HFFc6 (cell line): ENCODE results near the gene UQCRHL. TPM values are rescaled to one million over a fixed set of nuclear protein-coding genes. Genes with fewer than 3 reads are reported as not detected.
A peak's percentile ranks its signal among the peaks of the same experiment; 100 is the strongest.
"Not testable (repeated sequence)": the region's sequence is repeated elsewhere in the genome, so short reads cannot be mapped to it uniquely, and the experiment has no call there.

ENCODE experiments used
- DNase-seq: peaks from one replicate; pipeline ENCODE4 v3.0.0-alpha.2; 2018
- H3K27ac Mint-ChIP-seq: 2 replicates; pipeline ENCODE4 v1.8.0; 2020; ENCODE audit warnings: mild to moderate bottlenecking, mixed read lengths
- H3K27me3 Mint-ChIP-seq: 2 replicates; pipeline ENCODE4 v1.8.0; 2021; ENCODE audit warnings: mild to moderate bottlenecking, moderate library complexity, mixed read lengths; ENCODE audit not compliant: insufficient read depth
- H3K36me3 Mint-ChIP-seq: 2 replicates; pipeline ENCODE4 v1.8.0; 2021; ENCODE audit warnings: low read depth, mixed read lengths
- H3K4me1 Mint-ChIP-seq: 2 replicates; pipeline ENCODE4 v1.8.0; 2020; ENCODE audit warnings: low read depth, mixed read lengths
- H3K4me3 Mint-ChIP-seq: 2 replicates; pipeline ENCODE4 v1.8.0; 2020; ENCODE audit warnings: mild to moderate bottlenecking, moderate library complexity, mixed read lengths
- H3K9me3 Mint-ChIP-seq: 2 replicates; pipeline ENCODE4 v1.8.0; 2020; ENCODE audit warnings: mild to moderate bottlenecking, mixed read lengths
- CTCF ChIP-seq: fragments of 200-600 bp; sonication (generic); IDR thresholded peaks from 2 replicates; pipeline ENCODE4 v1.5.0; 2021; ENCODE audit warnings: antibody characterized with exemption, mild to moderate bottlenecking
- total RNA-seq, 6 experiments: library from RNA; stranded (reverse); fragmentation: NEBNext Ultra II Directional; extraction: Animal tissue kit (Norgen Biotek cat#: 25700); gene quantifications; 2 replicates in 1 of 6; 3 replicates in 5 of 6; pipeline ENCODE4 v1.2.3, GENCODE V29; 2021

UQCRHL gene
- total RNA-seq, 6 experiments from 2014 or later: 0.75 to 1.8 (median 1.5) TPM

GRCh38 chr1:15836772-15837669 lies 29.6 kb upstream of the UQCRHL start:
- Mint-ChIP-seq H3K27ac (peak overlapping the region; percentile 59), H3K27me3 (peaks cover 1% of the 10 kb centered on the region; the same call in 1 of the 2 replicates), H3K4me3 (no peak overlapping the region), H3K4me1 (peaks cover 18% of the 10 kb centered on the region), H3K9me3 (no peaks in the 10 kb centered on the region), H3K36me3 (peaks cover 1% of the 10 kb centered on the region)
- no peak for TF ChIP-seq CTCF
- DNase-seq: no peak

- peak overlapping the region; percentile 98 for H3K27ac Mint-ChIP-seq
- peaks cover 24% of the 10 kb centered on the region for H3K4me1 Mint-ChIP-seq
- not testable (repeated sequence) for H3K9me3 Mint-ChIP-seq, H3K27me3 Mint-ChIP-seq, DNase-seq, H3K36me3 Mint-ChIP-seq
- H3K4me3 Mint-ChIP-seq: peak overlapping the region; percentile 98
Observed at GRCh38 chr1:15836511-15836771, 29.0 kb upstream of the UQCRHL start.

- H3K36me3 Mint-ChIP-seq: peaks cover 7% of the 10 kb centered on the region
- TF ChIP-seq CTCF: no peak
- H3K27me3 Mint-ChIP-seq: peaks cover 1% of the 10 kb centered on the region; the same call in 1 of the 2 replicates
- H3K4me3 Mint-ChIP-seq: peak overlapping the region; percentile 98
- peak; percentile 98 for DNase-seq
- H3K9me3 Mint-ChIP-seq: no peaks in the 10 kb centered on the region
- H3K27ac Mint-ChIP-seq: peak overlapping the region; percentile 98
- H3K4me1 Mint-ChIP-seq: peaks cover 24% of the 10 kb centered on the region
Observed at GRCh38 chr1:15835741-15836510, 28.5 kb upstream of the UQCRHL start.

- 0 out of 2 replicates have a peak, but pooled peaks have one; percentile 4 for TF ChIP-seq CTCF
- H3K27me3 Mint-ChIP-seq: peaks cover 1% of the 10 kb centered on the region; the same call in 1 of the 2 replicates
- H3K4me1 Mint-ChIP-seq: peaks cover 24% of the 10 kb centered on the region
- peaks cover 7% of the 10 kb centered on the region for H3K36me3 Mint-ChIP-seq
- H3K9me3 Mint-ChIP-seq: no peaks in the 10 kb centered on the region
- no peak for DNase-seq
- peak overlapping the region; percentile 98 for H3K4me3 Mint-ChIP-seq
- H3K27ac Mint-ChIP-seq: peak overlapping the region; percentile 98
Observed at GRCh38 chr1:15835205-15835740, 27.8 kb upstream of the UQCRHL start.

GRCh38 chr1:15834406-15835204 lies 27.2 kb upstream of the UQCRHL start:
- Mint-ChIP-seq H3K4me3 (peak overlapping the region; percentile 98), H3K9me3 (no peaks in the 10 kb centered on the region), H3K27ac (peak overlapping the region; percentile 98), H3K36me3 (peaks cover 7% of the 10 kb centered on the region), H3K27me3 (peaks cover 1% of the 10 kb centered on the region; the same call in 1 of the 2 replicates), H3K4me1 (peaks cover 24% of the 10 kb centered on the region)
- peak; percentile 81 for DNase-seq
- no peak for TF ChIP-seq CTCF
